ENCODE results near the gene VSIG10L. TPM values are rescaled to one million over a fixed set of nuclear protein-coding genes. Genes with fewer than 3 reads are reported as not detected.
A peak's percentile ranks its signal among the peaks of the same experiment; 100 is the strongest.

The VSIG10L gene
- total RNA-seq, 2 experiments from 2014 or later: 4.5 to 4.6 TPM

DNA sequence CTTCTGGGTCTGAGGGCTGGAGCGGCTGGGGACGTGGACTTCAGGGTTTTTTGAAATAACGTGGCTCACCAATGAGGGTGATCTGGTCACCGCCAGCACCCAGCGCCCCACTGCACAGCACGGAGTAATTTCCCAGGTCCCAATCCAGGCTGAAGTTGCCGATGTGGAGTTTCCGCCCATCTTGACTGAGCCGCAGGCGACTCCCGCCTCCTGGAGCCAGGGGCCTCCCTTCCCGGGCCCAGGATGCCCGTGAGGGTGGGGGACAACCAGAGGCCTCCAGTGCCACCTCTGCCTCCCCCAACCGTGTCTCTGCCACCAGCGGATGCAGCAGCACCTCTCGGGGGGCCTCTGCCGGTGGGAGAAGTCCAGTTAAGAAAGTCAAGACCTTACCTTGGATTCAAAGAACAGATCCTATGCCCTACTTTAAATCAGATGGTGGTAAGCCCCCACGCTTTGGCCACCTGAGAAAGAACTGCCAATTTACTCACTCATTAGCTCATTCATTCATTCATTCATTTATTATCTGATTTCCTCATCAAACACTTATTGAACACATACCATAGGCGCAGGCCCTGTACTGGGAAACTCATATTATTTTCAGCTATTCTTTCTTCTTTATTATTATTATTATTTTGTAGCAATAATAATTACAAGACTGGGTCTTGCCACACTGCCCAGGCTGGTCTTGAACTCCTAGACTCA is 3.9 kb downstream of the VSIG10L start:
- ChIA-PET CTCF (interaction anchor here (0.6 to 3.2 kb wide), 7 partner anchors 18 to 320 kb away, joined by 3 to 16 read pairs (median 4); partner anchors contain the start of gene C19orf84), POLR2A (interaction anchor here (0.9 kb wide), 1 partner anchor 102 kb away, joined by 3 read pairs; no protein-coding TSS in a partner anchor)
- DNase-seq (no peak), ATAC-seq (no peak)
- intact Hi-C loops (cut with DNase I, micrococcal nuclease): loop anchor here (2.0 to 10.0 kb wide), 4 partner anchors 177 to 439 kb away; partner anchors contain the start of gene ZNF175 (in 1 of the 2)
- no peaks in the 10 kb centered on the region for H3K9me3 Mint-ChIP-seq (ENCODE audit: low read depth)
- H3K4me3 Mint-ChIP-seq: peak overlapping the region; percentile 76
- peak overlapping the region; percentile 91 for H3K27ac Mint-ChIP-seq
- no peaks in the 10 kb centered on the region for H3K36me3 Mint-ChIP-seq (ENCODE audit: low read depth)
- H3K27me3 Mint-ChIP-seq: no peaks in the 10 kb centered on the region
- peaks cover 11% of the 10 kb centered on the region for H3K4me1 Mint-ChIP-seq

DNA sequence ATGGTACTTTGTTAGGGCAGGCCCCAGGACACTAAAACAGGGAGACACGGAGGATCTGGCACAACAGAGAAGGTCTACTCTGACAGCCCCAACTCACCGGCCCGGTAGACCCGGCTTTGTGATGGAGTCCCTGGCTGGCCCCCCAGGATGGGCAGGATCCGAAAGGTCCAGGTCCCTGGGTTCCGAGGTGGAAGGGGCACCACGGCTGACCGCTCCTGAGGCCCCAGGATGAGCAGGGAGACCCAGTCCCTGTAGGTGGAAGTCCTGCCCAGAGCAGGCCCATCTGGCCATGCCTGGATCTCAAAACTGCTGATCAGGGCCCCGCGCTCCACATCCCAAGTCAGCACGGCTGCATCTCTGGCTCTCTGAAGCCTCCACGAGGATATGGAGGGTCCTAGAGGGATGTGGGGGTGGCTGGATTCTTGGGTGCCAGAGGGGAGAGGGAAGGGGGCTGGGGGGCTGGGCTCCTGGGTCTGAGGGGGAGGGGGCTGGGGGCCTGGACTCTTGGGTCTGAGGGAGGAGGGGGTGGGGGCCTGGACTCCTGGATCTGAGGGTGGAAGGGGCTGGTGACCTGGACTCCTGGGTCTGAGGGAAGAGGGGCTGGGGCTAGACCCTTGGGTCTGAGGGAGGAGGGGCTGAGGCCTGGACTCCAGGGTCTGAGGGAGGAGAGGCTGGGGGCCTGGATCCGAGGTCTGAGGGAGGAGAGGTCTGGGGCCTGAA is 4.6 kb downstream of the VSIG10L start:
- POLR2A ChIA-PET: no interaction called here
- H3K4me1 Mint-ChIP-seq: peaks cover 11% of the 10 kb centered on the region
- no peak overlapping the region for H3K4me3 Mint-ChIP-seq
- DNase-seq (no peak), ATAC-seq (no peak)
- H3K36me3 Mint-ChIP-seq (ENCODE audit: low read depth): no peaks in the 10 kb centered on the region
- H3K9me3 Mint-ChIP-seq (ENCODE audit: low read depth): no peaks in the 10 kb centered on the region
- H3K27ac Mint-ChIP-seq: no peak overlapping the region
- H3K27me3 Mint-ChIP-seq: no peaks in the 10 kb centered on the region
- intact Hi-C loops (cut with DNase I, micrococcal nuclease): loop anchor here (5.0 to 10.0 kb wide), 2 partner anchors 178 to 440 kb away; no protein-coding TSS in a partner anchor
- CTCF ChIA-PET: interaction anchor here (0.8 to 3.2 kb wide), 4 partner anchors 19 to 320 kb away, joined by 3 to 16 read pairs (median 5); no protein-coding TSS in a partner anchor

DNA sequence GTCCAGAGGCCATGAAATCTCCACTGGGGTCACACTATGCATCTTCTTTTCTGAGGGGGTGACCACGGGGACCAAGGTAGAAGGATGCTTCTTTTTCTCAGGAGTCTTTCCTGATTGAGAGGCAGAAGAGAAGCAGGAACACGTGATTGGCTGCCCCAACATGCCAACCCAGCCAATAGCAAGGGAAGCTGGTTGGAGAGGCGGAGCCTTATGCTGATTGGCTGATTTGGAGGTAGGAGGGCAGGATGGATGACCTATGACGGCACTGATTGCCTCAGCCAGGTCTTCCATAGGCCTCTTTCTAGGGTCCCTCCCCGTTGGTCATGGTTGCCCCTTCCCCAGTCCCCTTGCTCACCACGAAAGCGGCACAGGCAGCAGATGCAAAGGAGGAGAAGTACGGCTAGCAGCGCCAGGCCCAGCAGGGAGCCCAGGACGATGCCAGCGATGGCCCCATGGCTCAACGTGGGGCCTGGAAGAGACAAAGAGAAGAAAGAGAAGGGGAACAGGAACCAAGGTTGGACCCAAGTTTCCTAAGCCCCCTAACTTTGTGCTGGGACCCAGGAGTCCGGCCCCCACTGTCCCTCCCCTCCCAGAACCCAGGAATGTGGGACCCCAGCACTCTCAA is 8.0 kb downstream of the VSIG10L start:
- intact Hi-C loops (cut with DNase I, micrococcal nuclease): loop anchor here in 1 of 2 experiments (10.0 kb wide), 1 partner anchor 181 kb away; no protein-coding TSS in a partner anchor
- POLR2A ChIA-PET: interaction anchor here (0.6 kb wide), 1 partner anchor 34 kb away, joined by 3 read pairs; no protein-coding TSS in a partner anchor
- H3K4me1 Mint-ChIP-seq: peaks cover 5% of the 10 kb centered on the region
- ATAC-seq: no peak
- H3K9me3 Mint-ChIP-seq (ENCODE audit: low read depth): peaks cover 2% of the 10 kb centered on the region
- CTCF ChIA-PET: interaction anchor here (1.4 kb wide), 1 partner anchor 15 kb away, joined by 4 read pairs; no protein-coding TSS in a partner anchor
- H3K27me3 Mint-ChIP-seq: peaks cover 14% of the 10 kb centered on the region
- H3K4me3 Mint-ChIP-seq: no peak overlapping the region
- H3K27ac Mint-ChIP-seq: no peak overlapping the region
- no peak for DNase-seq
- peaks cover 7% of the 10 kb centered on the region for H3K36me3 Mint-ChIP-seq (ENCODE audit: low read depth)

DNA sequence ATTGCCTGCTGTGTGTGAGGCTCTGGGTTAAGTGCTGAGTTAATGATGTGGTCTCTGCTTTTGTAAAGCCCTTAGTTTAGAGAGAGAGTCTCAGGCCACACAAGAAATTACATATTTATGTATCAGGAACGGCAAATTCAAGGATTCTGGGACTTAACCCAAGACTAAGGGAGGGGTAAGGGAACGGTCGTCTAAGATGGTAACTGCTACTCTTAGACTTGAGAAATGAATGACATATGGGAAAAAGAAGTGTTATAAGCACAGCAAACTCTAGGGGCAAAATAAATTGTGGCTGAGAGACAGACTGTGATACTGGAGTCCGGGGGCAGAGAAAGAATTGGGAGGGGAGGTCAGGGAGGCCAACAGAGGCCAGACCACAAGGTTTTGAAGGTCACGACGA is 10.2 kb downstream of the VSIG10L start:
- ATAC-seq (no peak), DNase-seq (no peak)
- peaks cover 2% of the 10 kb centered on the region for H3K9me3 Mint-ChIP-seq (ENCODE audit: low read depth)
- no peak overlapping the region for H3K27ac Mint-ChIP-seq
- peaks cover 5% of the 10 kb centered on the region for H3K4me1 Mint-ChIP-seq
- peaks cover 7% of the 10 kb centered on the region for H3K36me3 Mint-ChIP-seq (ENCODE audit: low read depth)
- H3K4me3 Mint-ChIP-seq: no peak overlapping the region
- intact Hi-C loops (cut with DNase I, micrococcal nuclease): loop anchor here in 1 of 2 experiments (10.0 kb wide), 1 partner anchor 183 kb away; no protein-coding TSS in a partner anchor
- peaks cover 25% of the 10 kb centered on the region for H3K27me3 Mint-ChIP-seq
- ChIA-PET CTCF (no interaction called here), POLR2A (no interaction called here)

DNA sequence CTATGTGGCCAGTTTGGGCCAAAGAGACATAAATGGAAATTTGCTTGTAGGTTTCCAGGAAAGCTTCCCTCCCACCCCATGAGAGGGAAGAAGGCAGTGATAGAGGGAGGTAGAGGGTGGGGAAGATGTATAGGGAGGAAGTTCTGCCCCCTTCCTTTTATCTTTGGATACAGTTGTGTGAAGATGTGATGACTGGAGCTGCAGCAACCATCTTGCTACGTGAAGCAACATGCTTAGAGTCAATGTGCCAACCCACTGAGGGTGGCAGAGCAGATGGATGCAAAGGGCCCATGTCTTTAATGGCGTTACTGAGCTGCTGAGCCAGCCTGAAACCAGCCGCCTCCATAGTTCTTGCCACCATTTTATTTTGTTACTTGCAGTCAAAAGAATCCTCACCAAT is 10.7 kb downstream of the VSIG10L start:
- peaks cover 30% of the 10 kb centered on the region for H3K27me3 Mint-ChIP-seq
- H3K9me3 Mint-ChIP-seq (ENCODE audit: low read depth): peaks cover 2% of the 10 kb centered on the region
- H3K4me3 Mint-ChIP-seq: no peak overlapping the region
- H3K36me3 Mint-ChIP-seq (ENCODE audit: low read depth): peaks cover 7% of the 10 kb centered on the region
- ChIA-PET POLR2A (interaction anchor here (0.6 kb wide), 1 partner anchor 90 kb away, joined by 3 read pairs; no protein-coding TSS in a partner anchor), CTCF (no interaction called here)
- DNase-seq: no peak
- peaks cover 5% of the 10 kb centered on the region for H3K4me1 Mint-ChIP-seq
- H3K27ac Mint-ChIP-seq: no peak overlapping the region
- no peak for ATAC-seq
- intact Hi-C loops (cut with DNase I, micrococcal nuclease): loop anchor here in 1 of 2 experiments (10.0 kb wide), 1 partner anchor 184 kb away; no protein-coding TSS in a partner anchor

DNA sequence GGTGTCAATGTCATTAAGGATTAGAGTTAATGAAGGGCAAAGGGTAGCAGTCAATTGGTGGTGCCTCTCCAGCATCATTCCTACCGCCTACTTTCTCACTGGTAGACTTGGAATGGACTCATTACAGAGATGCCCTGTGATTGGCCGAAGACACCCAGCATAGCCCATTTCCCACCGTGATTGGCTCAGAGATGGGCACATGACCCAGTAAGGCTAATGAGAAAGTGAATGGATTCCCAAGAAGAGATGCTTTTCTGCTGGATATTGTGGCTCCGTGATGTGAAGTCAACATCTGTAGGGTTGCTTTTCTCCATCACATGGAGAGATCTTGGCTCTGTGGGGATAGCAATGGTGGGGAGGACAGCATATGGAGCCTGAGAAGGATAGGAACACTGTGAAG is 11.6 kb downstream of the VSIG10L start:
- no peak overlapping the region for H3K27ac Mint-ChIP-seq
- peaks cover 38% of the 10 kb centered on the region for H3K27me3 Mint-ChIP-seq
- no peak for DNase-seq
- ChIA-PET POLR2A (interaction anchor here (0.6 kb wide), 1 partner anchor 91 kb away, joined by 3 read pairs; no protein-coding TSS in a partner anchor), CTCF (no interaction called here)
- peaks cover 8% of the 10 kb centered on the region for H3K4me1 Mint-ChIP-seq
- H3K36me3 Mint-ChIP-seq (ENCODE audit: low read depth): peaks cover 7% of the 10 kb centered on the region
- intact Hi-C loops (cut with DNase I, micrococcal nuclease): loop anchor here in 1 of 2 experiments (10.0 kb wide), 1 partner anchor 184 kb away; no protein-coding TSS in a partner anchor
- no peak for ATAC-seq
- peaks cover 2% of the 10 kb centered on the region for H3K9me3 Mint-ChIP-seq (ENCODE audit: low read depth)
- no peak overlapping the region for H3K4me3 Mint-ChIP-seq

DNA sequence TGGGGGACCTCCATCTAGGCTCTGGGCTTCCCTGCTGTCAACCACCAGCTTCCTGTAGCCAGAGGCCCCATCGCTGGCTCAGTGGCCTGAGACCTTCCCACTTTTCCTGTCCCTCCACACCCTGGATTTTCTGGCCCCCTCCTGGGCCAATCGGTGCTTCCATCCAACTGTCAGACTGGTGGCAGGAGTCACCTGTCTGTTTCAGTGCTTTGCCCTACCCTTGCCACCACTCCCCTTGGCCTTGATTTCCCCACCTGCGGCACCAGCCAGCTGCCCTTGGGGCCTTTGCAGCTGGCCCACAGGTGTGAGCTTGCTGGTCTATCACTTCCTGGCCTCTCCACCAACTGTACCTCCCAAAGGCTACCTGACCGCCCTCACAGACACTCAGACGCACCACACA is 12.5 kb downstream of the VSIG10L start:
- ATAC-seq (no peak), DNase-seq (no peak)
- Mint-ChIP-seq H3K27ac (no peak overlapping the region), H3K36me3 (ENCODE audit: low read depth) (peaks cover 7% of the 10 kb centered on the region), H3K9me3 (ENCODE audit: low read depth) (peaks cover 2% of the 10 kb centered on the region), H3K4me1 (peaks cover 8% of the 10 kb centered on the region), H3K4me3 (no peak overlapping the region), H3K27me3 (peaks cover 45% of the 10 kb centered on the region)
- POLR2A ChIA-PET: no interaction called here
- intact Hi-C loops (cut with DNase I, micrococcal nuclease): no loop called here
- CTCF ChIA-PET: interaction anchor here (0.7 kb wide), 1 partner anchor 10 kb away, joined by 3 read pairs; no protein-coding TSS in a partner anchor

DNA sequence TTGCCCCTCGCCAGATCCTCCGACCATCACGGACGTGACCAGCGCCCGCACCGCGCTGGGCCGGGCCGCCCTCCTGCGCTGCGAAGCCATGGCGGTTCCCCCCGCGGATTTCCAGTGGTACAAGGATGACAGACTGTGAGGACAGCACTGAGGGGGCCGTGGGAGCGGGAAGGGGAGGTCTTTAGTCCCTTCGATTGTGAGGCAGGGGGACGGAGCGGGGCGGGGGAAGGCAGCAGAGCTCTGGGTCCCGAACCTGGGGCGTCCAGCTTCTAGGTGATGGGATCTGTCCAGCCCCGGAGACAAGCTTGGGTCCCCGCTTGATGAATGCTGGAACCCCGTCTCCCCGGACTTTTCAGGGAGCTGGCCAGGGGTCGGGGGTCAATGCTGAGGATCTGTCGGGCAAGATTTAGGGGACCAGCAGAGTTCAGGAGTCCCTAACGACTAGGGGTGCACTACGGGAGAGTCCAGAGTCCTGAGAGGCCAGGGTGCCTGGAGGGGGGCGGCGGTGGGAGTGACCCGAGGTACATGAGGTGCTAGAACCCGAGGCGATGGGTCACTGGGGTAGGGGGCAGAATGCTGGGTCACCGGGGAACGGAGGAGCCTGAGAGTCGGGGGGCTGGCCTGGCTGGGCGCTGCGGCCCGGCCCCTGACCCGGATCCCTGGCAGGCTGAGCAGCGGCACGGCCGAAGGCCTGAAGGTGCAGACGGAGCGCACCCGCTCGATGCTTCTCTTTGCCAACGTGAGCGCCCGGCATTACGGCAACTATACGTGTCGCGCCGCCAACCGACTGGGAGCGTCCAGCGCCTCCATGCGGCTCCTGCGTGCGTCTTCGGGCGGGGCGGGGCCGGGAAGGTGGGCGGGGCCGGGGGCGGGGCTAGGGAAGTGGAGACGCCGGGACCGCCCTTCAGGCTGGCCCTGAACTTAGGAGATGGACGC is 14.6 kb downstream of the VSIG10L start:
- CTCF ChIA-PET: interaction anchor here (0.7 to 1.2 kb wide), 2 partner anchors 12 to 68 kb away, joined by 3 read pairs; no protein-coding TSS in a partner anchor
- peak; percentile 93 for ATAC-seq
- H3K4me3 Mint-ChIP-seq: peak overlapping the region; percentile 35
- peaks cover 2% of the 10 kb centered on the region for H3K9me3 Mint-ChIP-seq (ENCODE audit: low read depth)
- peak; percentile 87 for DNase-seq
- H3K4me1 Mint-ChIP-seq: peaks cover 8% of the 10 kb centered on the region
- intact Hi-C loops (cut with DNase I, micrococcal nuclease): loop anchor here in 1 of 2 experiments (1.0 to 2.0 kb wide), 6 partner anchors 12 to 377 kb away; no protein-coding TSS in a partner anchor
- no peak overlapping the region for H3K27ac Mint-ChIP-seq
- POLR2A ChIA-PET: interaction anchor here (0.6 kb wide), 1 partner anchor 241 kb away, joined by 6 read pairs; no protein-coding TSS in a partner anchor
- H3K36me3 Mint-ChIP-seq (ENCODE audit: low read depth): peaks cover 7% of the 10 kb centered on the region
- H3K27me3 Mint-ChIP-seq: peaks cover 60% of the 10 kb centered on the region

DNA sequence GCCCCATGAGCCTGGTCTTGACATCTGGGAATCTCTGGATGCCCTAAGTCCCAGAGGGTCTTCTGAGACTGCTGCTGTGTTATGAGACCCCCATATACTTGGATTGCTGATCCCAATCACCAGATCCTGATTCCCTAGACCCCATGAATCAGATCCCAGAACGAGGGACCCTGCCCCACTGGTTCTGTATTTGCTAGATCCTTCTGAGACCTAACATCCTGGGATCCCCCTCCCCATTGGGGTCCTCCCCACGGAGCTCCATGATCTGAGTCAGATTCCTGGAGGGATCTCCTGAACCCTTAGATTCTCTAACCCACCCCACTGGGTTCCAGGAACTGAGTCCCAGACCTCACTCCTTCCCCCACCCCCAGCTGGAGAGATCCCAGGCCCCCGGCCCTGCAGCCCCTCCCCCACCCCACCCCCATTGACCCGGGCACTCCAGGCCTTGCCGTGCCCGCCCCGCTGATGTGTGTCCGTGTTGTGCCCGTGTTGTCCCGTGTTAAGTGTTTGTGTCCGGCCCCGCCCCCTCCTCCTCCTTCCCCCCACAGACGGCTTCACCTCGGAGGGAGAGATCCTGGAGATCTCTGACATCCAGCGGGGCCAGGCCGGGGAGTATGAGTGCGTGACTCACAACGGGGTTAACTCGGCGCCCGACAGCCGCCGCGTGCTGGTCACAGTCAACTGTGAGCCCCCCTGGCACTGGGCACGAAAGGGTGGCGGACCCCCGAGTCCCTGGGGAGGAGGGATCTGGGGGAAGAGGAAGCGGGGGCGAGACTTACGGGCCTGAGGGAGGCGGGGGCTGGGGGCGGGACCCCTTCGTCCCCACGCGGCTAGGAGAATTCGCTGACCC is 15.5 kb downstream of the VSIG10L start:
- DNase-seq (no peak), ATAC-seq (no peak)
- H3K4me3 Mint-ChIP-seq: no peak overlapping the region
- H3K36me3 Mint-ChIP-seq (ENCODE audit: low read depth): peaks cover 2% of the 10 kb centered on the region
- no peak overlapping the region for H3K27ac Mint-ChIP-seq
- H3K27me3 Mint-ChIP-seq: peaks cover 60% of the 10 kb centered on the region
- H3K4me1 Mint-ChIP-seq: peaks cover 8% of the 10 kb centered on the region
- CTCF ChIA-PET: interaction anchor here (0.6 to 1.0 kb wide), 2 partner anchors 33 to 168 kb away, joined by 3 read pairs; no protein-coding TSS in a partner anchor
- POLR2A ChIA-PET: no interaction called here
- intact Hi-C loops (cut with DNase I, micrococcal nuclease): loop anchor here in 1 of 2 experiments (1.0 to 2.0 kb wide), 6 partner anchors 13 to 378 kb away; no protein-coding TSS in a partner anchor
- peaks cover 2% of the 10 kb centered on the region for H3K9me3 Mint-ChIP-seq (ENCODE audit: low read depth)

Data from activated CD4-positive, alpha-beta T cell treated with anti-CD3 and anti-CD28 coated beads for 36 hours (primary cell).